ENCODE data around the gene CDC5L.

CDC5L gene

DNA sequence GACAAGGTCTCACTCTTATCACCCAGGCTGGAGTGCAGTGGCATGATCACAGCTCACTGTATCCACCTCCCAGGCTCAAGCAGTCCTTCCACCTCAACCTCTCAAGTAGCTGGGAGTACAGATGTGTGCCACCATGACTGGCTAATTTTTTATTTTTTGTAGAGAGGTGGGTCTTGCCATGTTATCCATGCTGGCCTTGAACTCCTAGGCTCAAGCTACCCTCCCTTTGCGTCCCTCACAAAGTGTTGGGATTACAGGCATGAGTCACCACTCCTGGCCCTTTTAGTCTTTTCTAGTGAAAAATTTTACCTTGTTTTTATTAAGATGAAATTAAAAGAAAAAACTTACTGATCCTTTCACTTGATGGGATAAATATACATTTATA lies 17.2 kb downstream of the CDC5L start:
- Histone ChIP-seq H3K9me2 (ENCODE audit: low read depth, low read length) (no peaks in the 10 kb centered on the region), H3K4me3 (ENCODE audit: low read depth, low read length, poor library complexity, severe bottlenecking) (no peak overlapping the region), H4K20me1 (ENCODE audit: insufficient read depth, low read length) (no peaks in the 10 kb centered on the region), H3K27me3 (ENCODE audit: insufficient read depth, low read length) (no peaks in the 10 kb centered on the region), H3K4me2 (ENCODE audit: low read length) (no peak overlapping the region), H3K27ac (ENCODE audit: low read depth, low read length, poor library complexity, severe bottlenecking) (no peak overlapping the region), H3K4me1 (ENCODE audit: insufficient read depth, low read length, severe bottlenecking) (no peaks in the 10 kb centered on the region), H2AFZ (ENCODE audit: low read length) (no peak overlapping the region), H3K79me2 (ENCODE audit: insufficient read depth, low read length) (no peaks in the 10 kb centered on the region; the same call in 1 of the 2 replicates), H3K36me3 (ENCODE audit: insufficient read depth, low read length) (peaks cover 92% of the 10 kb centered on the region), H3K9me3 (ENCODE audit: low read length) (peaks cover 3% of the 10 kb centered on the region; the same call in 1 of the 2 replicates), H3K9ac (ENCODE audit: low read length) (no peak overlapping the region), H3F3A (ENCODE audit: insufficient read depth, low read length) (no peaks in the 10 kb centered on the region)
- no peak for TF ChIP-seq EZH2 (IDR thresholded peaks at IDR 0.05; ENCODE audit: borderline replicate concordance, low read length)
- no peak for TF ChIP-seq CTCF (IDR thresholded peaks at IDR 0.05; ENCODE audit: low read length)

DNA sequence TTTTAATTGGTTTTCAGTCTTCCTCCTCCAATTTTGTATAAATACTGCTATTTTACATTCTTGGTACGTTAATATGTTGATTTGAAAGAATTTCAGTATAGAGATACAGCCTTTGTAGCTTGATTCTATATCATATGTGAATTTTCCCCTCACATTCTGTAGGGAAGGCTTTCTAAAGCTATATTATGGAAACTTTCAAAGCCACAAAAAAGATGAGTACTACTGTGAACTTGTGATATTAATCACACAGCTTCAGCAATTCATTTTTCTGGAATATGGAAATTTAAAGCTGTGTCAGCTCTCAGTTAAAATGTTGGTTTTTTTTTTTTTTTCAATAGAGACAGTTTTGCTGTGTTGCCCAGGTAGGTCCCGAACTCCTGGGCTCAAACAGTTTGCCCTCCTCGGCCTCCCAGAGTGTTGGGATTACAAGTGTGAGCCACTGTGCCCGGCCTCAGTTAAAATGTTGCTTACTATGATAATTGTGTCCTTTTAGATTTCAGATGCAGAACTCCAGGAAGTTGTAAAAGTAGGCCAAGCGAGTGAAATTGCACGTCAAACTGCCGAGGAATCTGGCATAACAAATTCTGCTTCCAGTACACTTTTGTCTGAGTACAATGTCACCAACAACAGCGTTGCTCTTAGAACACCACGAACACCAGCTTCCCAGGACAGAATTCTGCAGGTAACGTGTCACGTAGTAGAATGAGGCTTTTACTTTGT lies 20.6 kb downstream of the CDC5L start:
- Histone ChIP-seq H3F3A (ENCODE audit: insufficient read depth, low read length) (no peaks in the 10 kb centered on the region), H3K4me1 (ENCODE audit: insufficient read depth, low read length, severe bottlenecking) (no peaks in the 10 kb centered on the region), H3K4me2 (ENCODE audit: low read length) (no peak overlapping the region), H4K20me1 (ENCODE audit: insufficient read depth, low read length) (no peaks in the 10 kb centered on the region), H3K36me3 (ENCODE audit: insufficient read depth, low read length) (peaks cover 97% of the 10 kb centered on the region), H3K27me3 (ENCODE audit: insufficient read depth, low read length) (no peaks in the 10 kb centered on the region), H3K9me3 (ENCODE audit: low read length) (peaks cover 9% of the 10 kb centered on the region; the same call in 1 of the 2 replicates), H2AFZ (ENCODE audit: low read length) (no peak overlapping the region), H3K4me3 (ENCODE audit: low read depth, low read length, poor library complexity, severe bottlenecking) (no peak overlapping the region), H3K27ac (ENCODE audit: low read depth, low read length, poor library complexity, severe bottlenecking) (no peak overlapping the region), H3K79me2 (ENCODE audit: insufficient read depth, low read length) (peaks cover 5% of the 10 kb centered on the region; the same call in 1 of the 2 replicates), H3K9ac (ENCODE audit: low read length) (no peak overlapping the region), H3K9me2 (ENCODE audit: low read depth, low read length) (no peaks in the 10 kb centered on the region)
- no peak for TF ChIP-seq EZH2 (IDR thresholded peaks at IDR 0.05; ENCODE audit: borderline replicate concordance, low read length)
- TF ChIP-seq CTCF (IDR thresholded peaks at IDR 0.05; ENCODE audit: low read length), result no peak

GRCh38 chr6:44409207-44409794 lies 21.8 kb downstream of the CDC5L start:
- H3K9me3 ChIP-seq (ENCODE audit: low read length), result peaks cover 9% of the 10 kb centered on the region; the same call in 1 of the 2 replicates
- H2AFZ ChIP-seq (ENCODE audit: low read length), result no peak overlapping the region
- no peak for TF ChIP-seq EZH2 (IDR thresholded peaks at IDR 0.05; ENCODE audit: borderline replicate concordance, low read length)
- TF ChIP-seq CTCF (IDR thresholded peaks at IDR 0.05; ENCODE audit: low read length), result no peak
- no peaks in the 10 kb centered on the region for H3K9me2 ChIP-seq (ENCODE audit: low read depth, low read length)
- H3K27ac ChIP-seq (ENCODE audit: low read depth, low read length, poor library complexity, severe bottlenecking), result no peak overlapping the region
- no peaks in the 10 kb centered on the region for H3K27me3 ChIP-seq (ENCODE audit: insufficient read depth, low read length)
- H3F3A ChIP-seq (ENCODE audit: insufficient read depth, low read length), result no peaks in the 10 kb centered on the region
- H3K36me3 ChIP-seq (ENCODE audit: insufficient read depth, low read length), result peaks cover 96% of the 10 kb centered on the region
- peaks cover 5% of the 10 kb centered on the region; the same call in 1 of the 2 replicates for H3K79me2 ChIP-seq (ENCODE audit: insufficient read depth, low read length)
- H3K4me3 ChIP-seq (ENCODE audit: low read depth, low read length, poor library complexity, severe bottlenecking), result no peak overlapping the region
- H3K9ac ChIP-seq (ENCODE audit: low read length), result no peak overlapping the region
- no peaks in the 10 kb centered on the region for H3K4me1 ChIP-seq (ENCODE audit: insufficient read depth, low read length, severe bottlenecking)
- no peak overlapping the region for H3K4me2 ChIP-seq (ENCODE audit: low read length)
- no peaks in the 10 kb centered on the region for H4K20me1 ChIP-seq (ENCODE audit: insufficient read depth, low read length)

All from OCI-LY1 (cell line).